WERI-Rb-1 (cell line): ENCODE data around the gene FRMD4A.
"Not testable (repeated sequence)": the region's sequence is repeated elsewhere in the genome, so short reads cannot be mapped to it uniquely, and the experiment has no call there.

Source experiments
- DNase-seq: peaks from one replicate; pipeline ENCODE4 v3.0.0-alpha.2; 2020
- H3K27ac ChIP-seq: fragments of 250-450 bp; sonication (Bioruptor Pico); 2 replicates; pipeline ENCODE4 v1.5.1; 2020; ENCODE audit warnings: mild to moderate bottlenecking, moderate library complexity
- H3K27me3 ChIP-seq: fragments of 250-450 bp; sonication (Bioruptor Pico); 2 replicates; pipeline ENCODE4 v1.5.1; 2021; ENCODE audit warnings: mild to moderate bottlenecking, low read depth, moderate library complexity; ENCODE audit not compliant: insufficient read depth, severe bottlenecking
- H3K36me3 ChIP-seq: fragments of 250-450 bp; sonication (Bioruptor Pico); 2 replicates; pipeline ENCODE4 v1.5.1; 2020; ENCODE audit warnings: mild to moderate bottlenecking, moderate library complexity
- H3K4me3 ChIP-seq: 2 replicates; pipeline ENCODE4 v1.5.1; 2011; ENCODE audit warnings: low read depth, mild to moderate bottlenecking, control low read depth, low read length
- H3K9me3 ChIP-seq: fragments of 250-450 bp; sonication (Bioruptor Pico); 2 replicates; pipeline ENCODE4 v1.5.1; 2021; ENCODE audit warnings: mild to moderate bottlenecking, moderate library complexity; ENCODE audit not compliant: severe bottlenecking
- CTCF ChIP-seq: IDR thresholded peaks from 2 replicates; pipeline ENCODE4 v1.5.1; 2011; ENCODE audit warnings: low read depth, mild to moderate bottlenecking, control low read depth, inconsistent platforms, low read length

FRMD4A gene

DNA sequence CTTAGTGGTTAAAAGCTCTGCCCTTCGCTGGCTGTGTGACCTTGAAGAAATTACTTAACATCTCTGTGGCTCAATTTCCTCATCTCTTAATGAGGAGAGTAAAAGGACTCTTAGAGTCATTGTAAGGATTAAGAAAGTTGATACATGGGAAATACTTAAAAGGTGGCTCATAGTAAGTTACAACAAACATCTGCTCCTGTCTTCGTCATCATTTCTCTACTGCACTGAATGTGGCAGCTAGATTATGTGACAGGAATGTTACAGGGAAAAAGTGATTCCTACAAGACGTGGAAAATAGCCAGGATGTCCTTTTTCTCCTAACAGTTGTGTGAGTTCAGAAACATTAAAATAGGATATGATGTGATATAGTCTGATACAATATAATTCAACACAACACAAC is 184.7 kb downstream of the FRMD4A start:
- no peak overlapping the region for H3K4me3 ChIP-seq
- no peaks in the 10 kb centered on the region for H3K9me3 ChIP-seq
- no peak overlapping the region for H3K27ac ChIP-seq
- DNase-seq = no peak
- H3K36me3 ChIP-seq = no peaks in the 10 kb centered on the region
- TF ChIP-seq CTCF = no peak
- no peaks in the 10 kb centered on the region for H3K27me3 ChIP-seq

- Histone ChIP-seq H3K4me3 (no peak overlapping the region), H3K27ac (no peak overlapping the region), H3K9me3 (no peaks in the 10 kb centered on the region), H3K27me3 (no peaks in the 10 kb centered on the region), H3K36me3 (no peaks in the 10 kb centered on the region)
- no peak for TF ChIP-seq CTCF
- no peak for DNase-seq
Observed at GRCh38 chr10:14144451-14144850, 186.3 kb downstream of the FRMD4A start.

DNA sequence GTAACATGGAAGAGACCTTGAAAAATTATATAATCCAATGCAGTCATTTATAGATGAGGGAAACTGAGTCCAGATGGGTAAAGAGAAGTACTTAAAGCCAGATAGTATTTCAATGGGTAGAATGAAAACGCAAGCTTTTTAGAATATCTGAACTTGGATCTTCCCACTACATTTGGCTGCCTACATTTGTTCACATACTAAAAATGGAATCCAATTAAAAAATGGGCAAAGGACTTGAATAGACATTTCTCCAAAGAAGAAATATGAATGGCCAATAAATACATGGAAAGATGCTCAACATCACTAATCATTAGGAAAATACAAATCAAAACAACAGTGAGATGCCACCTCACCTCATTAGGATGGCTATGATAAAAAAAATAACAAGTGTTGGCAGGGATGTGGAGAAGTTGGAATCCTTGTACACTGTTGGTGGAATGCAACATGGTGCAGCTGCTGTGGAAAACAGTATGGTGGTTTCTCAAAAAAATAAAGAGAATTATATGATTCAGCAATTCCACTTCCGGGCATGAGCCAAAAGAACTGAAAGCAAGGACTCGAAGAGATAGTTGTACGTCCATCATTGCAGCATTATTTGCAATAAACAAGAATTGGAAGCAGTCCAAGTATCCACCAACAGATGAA is 188.0 kb downstream of the FRMD4A start:
- Histone ChIP-seq H3K27ac (no peak overlapping the region), H3K4me3 (no peak overlapping the region), H3K9me3 (no peaks in the 10 kb centered on the region), H3K27me3 (no peaks in the 10 kb centered on the region), H3K36me3 (no peaks in the 10 kb centered on the region)
- no peak for DNase-seq
- no peak for TF ChIP-seq CTCF

DNA sequence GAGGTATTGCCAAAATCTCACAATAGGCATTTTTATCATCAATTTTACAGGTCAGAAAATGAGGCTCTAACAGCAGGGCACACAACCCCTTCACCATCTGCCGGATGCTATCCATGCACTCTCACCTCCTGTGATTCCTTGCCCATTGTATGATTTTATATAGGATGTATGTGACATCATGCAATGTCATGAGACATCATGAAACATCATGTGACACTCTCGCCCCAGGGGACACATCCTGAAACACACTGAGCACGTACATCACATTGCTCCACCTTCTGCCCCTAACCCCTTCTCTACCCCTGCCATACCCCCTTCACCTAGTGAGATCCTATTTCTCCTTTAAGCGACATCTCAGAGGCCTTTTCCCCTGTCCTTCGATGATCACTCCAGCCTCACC is 189.4 kb downstream of the FRMD4A start:
- no peak for DNase-seq
- Histone ChIP-seq H3K4me3 (no peak overlapping the region), H3K27ac (no peak overlapping the region), H3K27me3 (no peaks in the 10 kb centered on the region), H3K36me3 (no peaks in the 10 kb centered on the region), H3K9me3 (no peaks in the 10 kb centered on the region)
- TF ChIP-seq CTCF = no peak

GRCh38 chr10:14137391-14137790 is 193.3 kb downstream of the FRMD4A start:
- no peaks in the 10 kb centered on the region for H3K27me3 ChIP-seq
- no peak for TF ChIP-seq CTCF
- H3K27ac ChIP-seq = no peak overlapping the region
- no peak overlapping the region for H3K4me3 ChIP-seq
- H3K36me3 ChIP-seq = no peaks in the 10 kb centered on the region
- H3K9me3 ChIP-seq = no peaks in the 10 kb centered on the region
- no peak for DNase-seq

GRCh38 chr10:14135196-14135595 is 195.5 kb downstream of the FRMD4A start:
- not testable (repeated sequence) for H3K4me3 ChIP-seq, DNase-seq, H3K27ac ChIP-seq, H3K9me3 ChIP-seq, H3K27me3 ChIP-seq, H3K36me3 ChIP-seq
